GM12891 (cell line): ENCODE data around the gene NFKB2.

Experiments used
- DNase-seq: peaks from one replicate; pipeline ENCODE4 v3.0.0; 2011; ENCODE audit warnings: low spot score; ENCODE audit not compliant: insufficient read length
- FAIRE-seq: peaks from 2 replicates; lab custom pipeline; 2011; peaks lifted over from hg19 to GRCh38; lab: Jason Lieb, UNC
- PAX5 ChIP-seq: IDR thresholded peaks from 2 replicates; pipeline ENCODE4 v1.6.1; 2011; ENCODE audit warnings: low read length, moderate library complexity, mild to moderate bottlenecking; ENCODE audit not compliant: insufficient read depth, severe bottlenecking
- POLR2A ChIP-seq: IDR thresholded peaks from 2 replicates; pipeline ENCODE4 v1.6.1; 2011; ENCODE audit warnings: low read depth, low read length, control low read depth
- POLR2AphosphoS5 ChIP-seq: IDR thresholded peaks from 2 replicates; pipeline ENCODE4 v1.6.1; 2011; ENCODE audit warnings: low read depth, low read length, control low read depth
- POU2F2 ChIP-seq: IDR thresholded peaks from 2 replicates; pipeline ENCODE4 v1.6.1; 2011; ENCODE audit warnings: low read depth, mild to moderate bottlenecking, control low read depth, low read length, moderate library complexity
- SPI1 ChIP-seq: IDR thresholded peaks from 2 replicates; pipeline ENCODE4 v1.6.1; 2011; ENCODE audit warnings: low read depth, low read length, control low read depth
- TAF1 ChIP-seq: IDR thresholded peaks from 2 replicates; pipeline ENCODE4 v1.6.1; 2011; ENCODE audit warnings: low read depth, low read length, control low read depth

NFKB2 gene

DNA sequence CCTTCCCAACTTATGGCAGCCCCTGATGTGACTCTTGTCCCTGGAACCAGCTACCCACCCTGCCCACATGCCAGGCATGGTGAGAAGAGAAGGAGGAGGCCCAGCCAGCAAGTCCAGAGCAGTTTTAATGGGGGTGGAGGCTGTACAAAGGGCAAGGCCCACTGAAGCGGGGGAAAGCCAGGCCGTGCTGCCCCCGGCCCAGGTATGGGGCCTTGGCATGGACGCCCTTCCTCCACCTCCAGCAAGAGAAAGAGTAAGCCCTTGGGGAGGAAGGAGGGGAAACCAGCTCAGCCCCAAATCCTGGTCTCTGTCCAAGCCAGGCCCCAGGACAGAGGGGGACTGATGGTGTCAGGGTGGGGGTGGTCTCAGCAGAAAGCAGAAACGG lies 7.0 kb downstream of the NFKB2 start:
- FAIRE-seq (no peak), DNase-seq (no peak)
- TF ChIP-seq TAF1 = no peak
- no peak for TF ChIP-seq SPI1
- no peak for TF ChIP-seq PAX5
- no peak for TF ChIP-seq POLR2AphosphoS5
- no peak for TF ChIP-seq POU2F2
- TF ChIP-seq POLR2A = no peak

DNA sequence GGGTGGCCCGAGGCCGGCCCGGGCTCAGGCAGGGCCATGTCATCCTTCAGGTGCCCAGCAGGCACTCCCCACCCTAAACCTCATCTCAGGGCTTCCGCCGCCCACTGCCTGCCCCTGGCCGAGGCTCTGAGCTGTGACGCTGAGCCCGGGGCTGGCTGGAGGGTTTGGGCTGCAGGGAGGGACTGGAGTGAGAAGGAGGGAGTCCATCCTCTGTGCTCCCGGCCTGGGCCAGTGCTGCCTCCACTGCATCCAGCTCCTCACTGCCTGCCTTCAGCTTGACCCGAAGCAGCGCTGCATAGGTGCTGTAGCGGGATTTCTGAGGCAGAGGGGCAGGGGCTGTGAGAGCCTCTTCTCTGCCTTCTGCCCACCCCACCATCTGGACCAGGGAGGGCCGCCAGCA lies 7.6 kb downstream of the NFKB2 start:
- DNase-seq (no peak), FAIRE-seq (no peak)
- TF ChIP-seq POU2F2 = no peak

DNA sequence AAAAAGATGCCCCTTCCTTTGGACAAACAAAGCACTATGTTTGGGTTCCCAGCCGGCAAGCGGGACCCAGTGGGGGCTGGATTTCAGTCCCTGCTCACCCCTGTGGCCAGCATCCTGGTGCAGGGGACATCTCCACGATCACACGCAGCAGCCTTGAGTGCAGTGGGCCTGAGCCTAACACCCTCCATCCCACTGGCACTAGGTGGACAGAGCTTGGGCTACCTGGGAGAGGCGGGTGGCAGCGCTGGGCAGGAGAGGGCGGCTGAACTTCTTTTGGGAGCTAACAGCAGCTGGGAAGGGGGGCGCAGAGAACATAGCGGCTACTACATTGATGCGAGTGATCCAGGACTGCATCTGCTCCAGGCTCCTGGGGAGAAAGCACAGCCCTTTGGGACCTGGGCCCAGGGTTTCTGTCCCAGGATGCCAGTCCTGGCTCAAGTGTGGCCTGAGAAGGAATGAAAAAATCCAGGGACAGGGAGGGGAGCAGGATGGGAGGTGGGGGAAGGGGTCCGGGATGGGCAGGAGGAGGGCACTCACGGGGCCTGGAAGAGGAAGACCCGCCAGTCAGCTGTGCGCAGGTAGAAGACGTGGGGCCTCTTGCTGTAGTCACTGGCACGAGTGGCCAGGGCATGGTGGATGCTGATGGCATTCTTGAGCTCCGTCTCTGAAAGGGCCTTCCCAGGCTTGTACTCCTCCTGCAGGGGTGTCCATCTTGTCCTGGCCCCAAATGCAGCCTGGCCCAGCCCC lies 9.0 kb downstream of the NFKB2 start:
- 0 out of 2 replicates have a peak, but pooled peaks have one; percentile 17 for TF ChIP-seq POLR2AphosphoS5
- TF ChIP-seq POLR2A = peak; percentile 70
- TF ChIP-seq PAX5 = no peak
- TF ChIP-seq POU2F2 = 0 out of 2 replicates have a peak, but pooled peaks have one; percentile 37
- no peak for TF ChIP-seq TAF1
- TF ChIP-seq SPI1 = no peak
- FAIRE-seq (no peak), DNase-seq (no peak)

DNA sequence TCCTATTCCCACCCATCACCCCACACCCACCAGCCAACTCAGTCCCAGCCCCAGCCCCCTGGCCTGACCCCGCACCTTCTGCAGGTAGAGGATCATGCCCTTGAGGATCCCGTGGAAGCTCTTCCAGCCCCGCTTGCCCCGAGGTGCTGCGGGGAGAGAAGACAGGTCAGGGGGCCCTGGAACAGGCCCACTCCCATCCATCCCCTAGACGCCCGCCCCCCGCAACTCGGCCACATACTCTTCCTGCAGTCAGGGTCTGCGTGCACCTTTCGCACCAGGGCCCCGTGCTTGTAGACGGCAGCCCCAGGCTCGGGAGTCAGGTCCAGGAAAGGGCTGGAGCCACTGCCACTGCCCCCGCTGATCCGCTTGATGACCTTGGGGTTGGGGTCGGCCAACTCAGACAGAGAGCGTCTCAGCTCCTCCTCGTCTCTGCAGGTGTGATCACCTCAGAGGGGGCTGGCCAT lies 9.6 kb downstream of the NFKB2 start:
- no peak for FAIRE-seq
- TF ChIP-seq PAX5 (no peak), SPI1 (no peak), POLR2AphosphoS5 (peak; percentile 78), POU2F2 (no peak), TAF1 (no peak), POLR2A (peak; percentile 19)

DNA sequence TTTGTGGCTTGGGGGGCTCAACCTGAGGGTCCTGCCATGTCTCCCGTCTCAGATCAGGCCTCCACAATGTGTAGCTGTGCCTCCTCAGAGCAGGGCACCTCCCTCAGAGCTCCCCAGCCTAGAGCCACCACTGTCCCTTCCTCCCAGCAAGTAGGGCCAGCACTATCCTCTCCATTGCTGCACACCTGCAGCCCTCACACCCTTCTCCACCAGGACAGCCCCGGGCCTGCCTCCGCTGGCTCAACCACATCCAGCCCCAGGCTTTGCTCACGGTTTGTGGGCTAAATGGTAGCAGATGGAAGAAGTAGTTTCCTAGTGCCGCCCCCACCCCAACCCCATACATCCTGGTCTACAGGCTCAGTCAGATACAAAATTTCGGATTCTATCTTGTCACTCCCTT lies 10.1 kb downstream of the NFKB2 start:
- TF ChIP-seq TAF1 = 0 out of 2 replicates have a peak, but pooled peaks have one; percentile 0
- peak; percentile 72; the same call in 1 of the 2 replicates for TF ChIP-seq POLR2AphosphoS5
- no peak for TF ChIP-seq POU2F2
- FAIRE-seq (no peak), DNase-seq (no peak)

More for the DNA sequence above, 9.6 kb downstream of the NFKB2 start:
- no peak for DNase-seq

DNA sequence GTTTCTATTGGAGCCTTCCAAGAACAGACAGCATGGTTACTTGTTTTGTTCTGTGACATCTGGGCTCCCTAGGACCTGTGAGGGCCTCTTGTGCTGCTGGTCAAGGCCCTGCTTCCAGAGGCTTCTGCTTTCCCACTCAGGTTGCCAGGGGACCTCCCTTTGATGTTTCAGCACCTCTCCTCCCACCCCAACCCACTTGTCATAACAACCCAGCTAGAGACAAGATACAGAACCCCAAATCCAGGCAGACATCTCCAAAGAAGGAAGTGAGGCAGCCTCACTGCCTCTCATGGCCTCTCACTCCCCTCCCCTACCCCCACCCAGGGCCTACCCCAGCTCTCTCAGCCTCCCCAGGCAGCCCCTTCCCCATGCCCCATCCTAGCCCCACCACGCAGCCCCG lies 11.3 kb downstream of the NFKB2 start:
- no peak for FAIRE-seq
- DNase-seq = no peak
- TF ChIP-seq POLR2AphosphoS5 (peak; percentile 1; the same call in 1 of the 2 replicates), SPI1 (peak; percentile 19; the same call in 1 of the 2 replicates), PAX5 (no peak), TAF1 (no peak)

DNA sequence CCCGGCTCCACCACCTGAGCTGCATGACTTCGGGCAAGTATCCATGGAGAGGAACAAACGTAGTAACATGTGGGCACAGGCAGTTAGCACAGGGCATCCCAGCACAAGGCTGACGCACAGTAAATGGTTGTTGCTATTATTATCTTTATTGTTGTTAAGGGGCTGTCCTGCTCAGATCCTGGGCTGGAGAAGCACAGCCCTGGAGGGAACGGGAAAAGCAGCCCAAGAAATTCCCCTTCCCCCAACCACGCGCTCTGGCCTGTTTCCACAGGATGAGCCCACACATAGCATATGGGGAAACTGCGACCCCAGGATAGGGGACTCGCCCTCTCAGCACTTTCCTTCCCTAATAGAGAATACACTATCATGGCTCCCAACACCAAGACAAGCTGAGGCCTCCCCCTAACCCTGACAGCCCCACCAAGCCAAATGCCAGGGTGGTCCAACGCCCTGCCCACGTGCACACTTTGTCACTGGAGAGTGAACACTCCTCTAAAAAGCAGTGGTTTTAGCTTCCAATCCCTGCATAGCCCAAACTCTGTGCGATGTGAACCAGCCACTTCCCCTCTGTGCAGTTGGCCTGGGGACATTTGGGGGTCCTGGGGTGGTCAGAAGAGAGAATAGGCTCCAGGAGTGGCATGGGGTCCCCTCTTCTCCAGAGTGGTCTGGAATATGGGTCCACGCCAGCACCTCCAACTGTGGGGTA lies 12.1 kb downstream of the NFKB2 start:
- FAIRE-seq (no peak), DNase-seq (no peak)
- no peak for TF ChIP-seq PAX5
- peak; percentile 10; the same call in 1 of the 2 replicates for TF ChIP-seq POLR2A

DNA sequence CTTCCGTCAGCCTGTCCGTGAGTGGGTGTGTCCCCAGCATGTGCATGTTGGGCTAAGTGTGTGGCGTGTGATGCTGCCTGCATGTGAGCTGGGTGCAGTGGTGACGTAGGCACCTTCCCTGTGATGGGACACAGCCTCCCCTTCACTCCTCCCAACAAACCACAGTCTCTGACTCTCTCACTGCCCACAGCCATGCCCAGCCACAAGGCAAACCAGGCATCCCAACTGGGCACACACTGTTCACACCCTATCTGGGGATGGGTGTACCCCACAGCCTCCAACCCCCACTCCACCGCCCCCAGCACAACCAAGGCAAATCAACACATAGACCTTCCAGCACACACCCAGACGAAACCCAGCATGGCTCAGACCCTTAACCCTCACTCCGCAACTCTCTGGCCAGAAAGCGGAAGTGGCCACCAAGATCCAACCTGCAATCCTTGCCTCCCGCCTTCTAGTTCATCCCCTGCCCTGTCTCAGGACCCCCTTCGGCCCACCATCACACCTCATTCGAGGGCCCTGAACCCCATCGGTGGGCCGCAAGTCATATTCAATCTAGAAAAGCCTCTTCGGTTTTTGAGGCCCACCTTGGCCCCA lies 12.7 kb downstream of the NFKB2 start:
- FAIRE-seq (no peak), DNase-seq (no peak)
- TF ChIP-seq POLR2AphosphoS5 (no peak; the same call in 1 of the 2 replicates), TAF1 (no peak), PAX5 (no peak), POLR2A (0 out of 2 replicates have a peak, but pooled peaks have one; percentile 60), POU2F2 (no peak; the same call in 1 of the 2 replicates), SPI1 (no peak)

DNA sequence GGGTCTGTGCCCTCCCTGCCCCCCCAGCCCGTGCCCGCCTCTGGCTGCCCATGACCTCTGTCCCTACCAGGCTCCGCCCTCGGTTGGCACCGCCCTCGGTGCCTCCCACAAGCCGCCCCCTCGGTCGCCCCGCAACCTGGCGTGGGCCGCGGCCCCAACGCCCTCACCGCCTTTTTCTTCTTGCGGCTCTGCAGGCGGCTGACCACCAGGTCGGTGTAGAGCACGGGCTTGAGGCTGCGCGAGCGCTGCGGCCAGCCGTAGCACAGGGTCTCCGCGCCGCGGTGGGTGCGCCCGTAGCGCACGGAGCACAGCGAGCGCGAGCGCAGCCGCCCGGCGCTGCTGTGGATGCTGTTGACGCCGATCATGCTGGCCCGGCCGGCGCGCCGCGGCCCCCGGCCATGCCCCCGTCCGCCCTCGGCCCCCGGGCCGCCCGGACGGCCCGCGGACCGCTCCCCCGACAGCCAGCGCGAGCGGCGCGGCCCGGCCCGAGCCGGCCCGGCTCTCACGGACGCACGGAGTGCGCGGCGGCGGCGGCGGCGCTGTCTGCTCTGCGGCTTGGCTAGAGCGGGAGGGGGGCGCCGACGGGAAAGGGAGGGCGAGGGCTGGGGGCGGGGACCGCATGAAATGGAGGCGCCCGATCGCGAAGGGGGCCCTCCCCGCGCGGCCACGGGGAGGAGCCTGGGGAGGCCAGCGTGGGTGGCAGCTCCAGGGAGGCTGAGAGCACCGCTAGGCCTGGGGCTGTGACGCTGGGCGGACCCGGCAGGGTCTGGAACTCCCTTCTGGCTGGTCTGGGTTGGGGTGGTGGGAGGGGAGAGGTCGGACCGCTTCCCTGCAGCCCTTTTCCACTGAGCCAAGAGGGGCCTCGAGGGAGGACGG lies 13.5 kb downstream of the NFKB2 start:
- no peak for DNase-seq
- TF ChIP-seq SPI1 (no peak), TAF1 (no peak), PAX5 (no peak), POU2F2 (no peak; the same call in none of the 2 replicates), POLR2A (no peak), POLR2AphosphoS5 (no peak)
- peak; percentile 57 for FAIRE-seq
